Astrocyte of the cerebellum (primary cell): ENCODE results near the gene CPSF3.

ENCODE experiments used
- DNase-seq: peaks from one replicate; pipeline ENCODE4 v3.0.0-alpha.2; 2011; ENCODE audit warnings: low read depth
- H3K4me3 ChIP-seq: 2 replicates; pipeline ENCODE4 v1.5.1; 2011; ENCODE audit warnings: mild to moderate bottlenecking, low read depth, low read length, moderate library complexity
- CTCF ChIP-seq: IDR thresholded peaks from 2 replicates; pipeline ENCODE4 v1.5.1; 2012; ENCODE audit warnings: low read length, low read depth, moderate library complexity, mild to moderate bottlenecking; ENCODE audit errors: missing control alignments
- in situ Hi-C: cut with HindIII; loops from 2 replicates; pipeline ENCODE4 v1.10.0; 2017; ENCODE audit warnings: low sequenced_read_pairs

The CPSF3 gene

GRCh38 chr2:9480157-9480556 is 56.7 kb downstream of the CPSF3 start:
- no peak for DNase-seq

GRCh38 chr2:9483107-9483506 is 59.7 kb downstream of the CPSF3 start:
- no peak for DNase-seq
- in situ Hi-C loops, result no loop called here
- no peak overlapping the region for H3K4me3 ChIP-seq
- no peak for TF ChIP-seq CTCF

More at GRCh38 chr2:9480157-9480556, 56.7 kb downstream of the CPSF3 start:
- TF ChIP-seq CTCF, result no peak
- no peak overlapping the region for H3K4me3 ChIP-seq
- in situ Hi-C loops, result no loop called here

GRCh38 chr2:9484533-9484932 is 61.1 kb downstream of the CPSF3 start:
- no peak for DNase-seq
- in situ Hi-C loops, result no loop called here
- no peak overlapping the region for H3K4me3 ChIP-seq
- no peak for TF ChIP-seq CTCF

GRCh38 chr2:9488583-9489547 is 65.4 kb downstream of the CPSF3 start:
- DNase-seq, result no peak
- in situ Hi-C loops, result no loop called here
- TF ChIP-seq CTCF, result no peak
- no peak overlapping the region for H3K4me3 ChIP-seq

GRCh38 chr2:9490789-9491188 is 67.3 kb downstream of the CPSF3 start:
- no peak for DNase-seq
- in situ Hi-C loops, result loop anchor here (5.0 kb wide), 1 partner anchor 97 kb away; no protein-coding TSS in a partner anchor
- no peak overlapping the region for H3K4me3 ChIP-seq
- TF ChIP-seq CTCF, result no peak

GRCh38 chr2:9492927-9493326 is 69.5 kb downstream of the CPSF3 start:
- no peak overlapping the region for H3K4me3 ChIP-seq
- DNase-seq, result no peak
- TF ChIP-seq CTCF, result no peak
- in situ Hi-C loops, result loop anchor here (5.0 kb wide), 1 partner anchor 94 kb away; no protein-coding TSS in a partner anchor
